AG10803 (cell line): ENCODE data around the gene CC2D1B.

Experiments used
- DNase-seq: peaks from one replicate; pipeline ENCODE4 v3.0.0; 2010; ENCODE audit warnings: low read depth
- H3K4me3 ChIP-seq: 2 replicates; pipeline ENCODE4 v1.5.1; 2011; ENCODE audit warnings: mild to moderate bottlenecking, low read length, control low read depth
- CTCF ChIP-seq: conservative IDR thresholded peaks from 2 replicates; pipeline ENCODE4 v1.5.1; 2011; ENCODE audit warnings: mild to moderate bottlenecking, low read length, control low read depth, inconsistent platforms

CC2D1B gene

GRCh38 chr1:52334906-52335528, 31.0 kb downstream of the CC2D1B start:
- TF ChIP-seq CTCF, result no peak
- DNase-seq, result no peak
- no peak overlapping the region for H3K4me3 ChIP-seq

GRCh38 chr1:52332411-52332810, 33.6 kb downstream of the CC2D1B start:
- TF ChIP-seq CTCF, result no peak
- no peak for DNase-seq
- no peak overlapping the region for H3K4me3 ChIP-seq

GRCh38 chr1:52328615-52329014, 37.4 kb downstream of the CC2D1B start:
- no peak overlapping the region for H3K4me3 ChIP-seq
- no peak for DNase-seq
- no peak for TF ChIP-seq CTCF

- TF ChIP-seq CTCF, result no peak
- no peak for DNase-seq
- no peak overlapping the region for H3K4me3 ChIP-seq
These were observed 40.2 kb downstream of the CC2D1B start for GRCh38 chr1:52325786-52326185.

- TF ChIP-seq CTCF, result no peak
- DNase-seq, result no peak
- no peak overlapping the region for H3K4me3 ChIP-seq
These were observed 42.3 kb downstream of the CC2D1B start for GRCh38 chr1:52323731-52324130.

- no peak for DNase-seq
- no peak for TF ChIP-seq CTCF
- no peak overlapping the region for H3K4me3 ChIP-seq
These were observed 44.9 kb downstream of the CC2D1B start for GRCh38 chr1:52321061-52321460.

- H3K4me3 ChIP-seq, result no peak overlapping the region
- no peak for DNase-seq
- TF ChIP-seq CTCF, result no peak
These were observed 59.6 kb downstream of the CC2D1B start for GRCh38 chr1:52306227-52307006.
